ENCODE measurements around the gene ISM1.

Gene ISM1

GRCh38 chr20:13274275-13274861, 53.3 kb downstream of the ISM1 start:
- Histone ChIP-seq H3K36me3 (ENCODE audit: control insufficient read depth in 1 of 2, insufficient read depth in 2 of 2, low read length in 2 of 2) (no peaks in the 10 kb centered on the region), H3K4me1 (ENCODE audit: control insufficient read depth in 1 of 2, insufficient read depth in 2 of 2, low read length in 2 of 2) (no peaks in the 10 kb centered on the region), H3K27me3 (ENCODE audit: low read depth, low read length) (no peaks in the 10 kb centered on the region), H3K4me3 (ENCODE audit: low read depth in 1 of 2, low read length in 2 of 2) (no peak overlapping the region), H3K9me3 (ENCODE audit: control insufficient read depth in 1 of 2, low read length in 2 of 2) (no peaks in the 10 kb centered on the region), H3K27ac (ENCODE audit: low read length) (no peak overlapping the region)

GRCh38 chr20:13276945-13277541, 56.0 kb downstream of the ISM1 start:
- Histone ChIP-seq H3K4me1 (ENCODE audit: control insufficient read depth in 1 of 2, insufficient read depth in 2 of 2, low read length in 2 of 2) (no peaks in the 10 kb centered on the region), H3K27ac (ENCODE audit: low read length) (no peak overlapping the region), H3K4me3 (ENCODE audit: low read depth in 1 of 2, low read length in 2 of 2) (no peak overlapping the region), H3K36me3 (ENCODE audit: control insufficient read depth in 1 of 2, insufficient read depth in 2 of 2, low read length in 2 of 2) (no peaks in the 10 kb centered on the region), H3K27me3 (ENCODE audit: low read depth, low read length) (no peaks in the 10 kb centered on the region), H3K9me3 (ENCODE audit: control insufficient read depth in 1 of 2, low read length in 2 of 2) (no peaks in the 10 kb centered on the region)

DNA sequence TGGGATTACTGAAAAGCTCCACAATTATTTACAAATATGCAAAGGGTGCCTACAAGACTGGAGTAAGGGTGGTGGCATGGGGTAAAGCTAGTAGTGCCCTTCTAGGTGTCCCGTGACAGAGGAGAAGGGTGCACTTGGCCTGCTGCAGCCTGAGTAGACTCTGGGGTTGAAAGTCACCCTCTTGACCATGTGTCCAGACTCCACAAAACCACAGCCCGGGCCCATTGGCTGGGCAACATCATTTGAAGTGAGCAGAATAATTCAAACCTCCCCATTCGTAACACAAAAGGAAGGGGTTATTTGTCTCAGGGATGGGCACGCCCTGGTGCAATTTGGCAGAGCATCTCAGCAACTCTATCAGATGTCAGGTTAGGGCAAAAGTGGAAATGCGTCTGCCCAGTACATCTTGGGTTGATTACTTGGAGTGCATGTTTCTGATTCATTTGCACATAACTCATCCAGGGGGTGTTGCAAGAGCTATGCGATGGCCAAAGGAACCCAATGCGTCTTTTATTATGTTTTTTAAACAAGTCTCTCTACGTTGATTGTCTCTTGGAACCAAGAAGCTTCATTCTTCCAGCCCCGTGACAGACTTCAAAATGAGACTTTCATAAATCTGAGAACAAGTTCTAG, 56.7 kb downstream of the ISM1 start:
- no peaks in the 10 kb centered on the region for H3K9me3 ChIP-seq (ENCODE audit: control insufficient read depth in 1 of 2, low read length in 2 of 2)
- no peaks in the 10 kb centered on the region for H3K27me3 ChIP-seq (ENCODE audit: low read depth, low read length)
- no peaks in the 10 kb centered on the region for H3K36me3 ChIP-seq (ENCODE audit: control insufficient read depth in 1 of 2, insufficient read depth in 2 of 2, low read length in 2 of 2)
- H3K4me1 ChIP-seq (ENCODE audit: control insufficient read depth in 1 of 2, insufficient read depth in 2 of 2, low read length in 2 of 2), result no peaks in the 10 kb centered on the region
- H3K4me3 ChIP-seq (ENCODE audit: low read depth in 1 of 2, low read length in 2 of 2), result no peak overlapping the region
- H3K27ac ChIP-seq (ENCODE audit: low read length), result no peak overlapping the region

DNA sequence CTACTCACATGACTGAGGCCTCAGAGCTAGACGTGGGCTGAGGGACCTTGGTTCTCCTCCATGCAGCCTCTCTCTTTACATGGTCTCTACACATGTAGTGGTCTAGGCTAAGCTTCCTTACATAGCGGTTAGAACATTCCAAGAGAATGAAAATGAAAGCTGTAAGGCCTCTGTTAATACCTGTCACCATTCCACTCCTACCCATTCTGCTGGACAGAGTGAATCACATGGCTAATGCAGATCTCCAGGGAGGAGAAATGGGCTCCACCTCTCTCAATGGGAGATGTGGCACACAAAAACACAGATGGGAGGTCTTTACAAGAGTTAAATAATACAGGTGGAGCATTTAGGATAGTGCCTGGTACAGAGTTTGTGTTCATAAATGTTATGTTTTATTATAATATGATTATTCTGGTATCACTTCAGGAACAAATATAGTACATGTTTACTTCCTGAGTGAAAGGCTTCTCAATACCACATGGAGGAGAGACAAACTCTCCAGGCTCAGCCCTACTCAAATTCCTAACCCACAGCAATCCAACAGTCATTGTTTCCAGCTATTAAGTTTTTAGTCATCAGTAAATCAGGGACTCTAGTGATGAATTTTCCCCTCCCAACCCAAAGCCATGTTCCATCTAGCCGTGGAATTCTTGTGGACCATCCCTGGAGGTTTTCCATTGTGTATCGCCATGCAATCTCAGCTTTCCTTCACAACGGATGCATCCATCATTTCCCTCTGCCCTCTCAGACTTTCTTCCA, 57.9 kb downstream of the ISM1 start:
- H3K27ac ChIP-seq (ENCODE audit: low read length), result no peak overlapping the region
- H3K4me3 ChIP-seq (ENCODE audit: low read depth in 1 of 2, low read length in 2 of 2), result no peak overlapping the region

GRCh38 chr20:13280609-13281324, 59.7 kb downstream of the ISM1 start:
- Histone ChIP-seq H3K36me3 (ENCODE audit: control insufficient read depth in 1 of 2, insufficient read depth in 2 of 2, low read length in 2 of 2) (no peaks in the 10 kb centered on the region), H3K27ac (ENCODE audit: low read length) (no peak overlapping the region), H3K27me3 (ENCODE audit: low read depth, low read length) (no peaks in the 10 kb centered on the region), H3K4me1 (ENCODE audit: control insufficient read depth in 1 of 2, insufficient read depth in 2 of 2, low read length in 2 of 2) (no peaks in the 10 kb centered on the region), H3K4me3 (ENCODE audit: low read depth in 1 of 2, low read length in 2 of 2) (no peak overlapping the region), H3K9me3 (ENCODE audit: control insufficient read depth in 1 of 2, low read length in 2 of 2) (no peaks in the 10 kb centered on the region)

More for the DNA sequence above, 57.9 kb downstream of the ISM1 start:
- Histone ChIP-seq H3K4me1 (ENCODE audit: control insufficient read depth in 1 of 2, insufficient read depth in 2 of 2, low read length in 2 of 2) (no peaks in the 10 kb centered on the region), H3K9me3 (ENCODE audit: control insufficient read depth in 1 of 2, low read length in 2 of 2) (no peaks in the 10 kb centered on the region), H3K27me3 (ENCODE audit: low read depth, low read length) (no peaks in the 10 kb centered on the region), H3K36me3 (ENCODE audit: control insufficient read depth in 1 of 2, insufficient read depth in 2 of 2, low read length in 2 of 2) (no peaks in the 10 kb centered on the region)

GRCh38 chr20:13283869-13284829, 63.1 kb downstream of the ISM1 start:
- no peaks in the 10 kb centered on the region for H3K9me3 ChIP-seq (ENCODE audit: control insufficient read depth in 1 of 2, low read length in 2 of 2)
- H3K27me3 ChIP-seq (ENCODE audit: low read depth, low read length), result no peaks in the 10 kb centered on the region
- H3K4me3 ChIP-seq (ENCODE audit: low read depth in 1 of 2, low read length in 2 of 2), result no peak overlapping the region
- H3K27ac ChIP-seq (ENCODE audit: low read length), result no peak overlapping the region
- H3K4me1 ChIP-seq (ENCODE audit: control insufficient read depth in 1 of 2, insufficient read depth in 2 of 2, low read length in 2 of 2), result no peaks in the 10 kb centered on the region
- H3K36me3 ChIP-seq (ENCODE audit: control insufficient read depth in 1 of 2, insufficient read depth in 2 of 2, low read length in 2 of 2), result no peaks in the 10 kb centered on the region

DNA sequence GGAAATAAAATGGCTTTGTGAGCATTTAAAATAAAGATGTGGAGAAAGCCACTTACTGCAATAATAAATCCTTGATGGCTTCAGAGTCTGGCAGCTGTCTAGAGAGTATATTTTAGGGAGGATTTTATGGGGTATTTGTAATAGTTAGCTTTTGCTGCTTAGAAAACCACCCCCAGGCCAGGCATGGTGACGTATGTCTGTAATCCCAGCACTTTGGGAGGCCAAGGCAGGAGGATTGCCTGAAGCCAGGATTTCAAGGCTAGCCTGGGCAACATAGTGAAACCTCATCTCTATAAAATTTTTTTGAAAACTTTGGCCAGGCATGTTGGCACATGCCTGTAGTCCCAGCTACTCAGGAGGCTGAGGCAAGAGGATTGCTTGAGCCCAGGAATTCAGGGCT, 63.8 kb downstream of the ISM1 start:
- Histone ChIP-seq H3K27ac (ENCODE audit: low read length) (no peak overlapping the region), H3K4me1 (ENCODE audit: control insufficient read depth in 1 of 2, insufficient read depth in 2 of 2, low read length in 2 of 2) (no peaks in the 10 kb centered on the region), H3K9me3 (ENCODE audit: control insufficient read depth in 1 of 2, low read length in 2 of 2) (no peaks in the 10 kb centered on the region)

DNA sequence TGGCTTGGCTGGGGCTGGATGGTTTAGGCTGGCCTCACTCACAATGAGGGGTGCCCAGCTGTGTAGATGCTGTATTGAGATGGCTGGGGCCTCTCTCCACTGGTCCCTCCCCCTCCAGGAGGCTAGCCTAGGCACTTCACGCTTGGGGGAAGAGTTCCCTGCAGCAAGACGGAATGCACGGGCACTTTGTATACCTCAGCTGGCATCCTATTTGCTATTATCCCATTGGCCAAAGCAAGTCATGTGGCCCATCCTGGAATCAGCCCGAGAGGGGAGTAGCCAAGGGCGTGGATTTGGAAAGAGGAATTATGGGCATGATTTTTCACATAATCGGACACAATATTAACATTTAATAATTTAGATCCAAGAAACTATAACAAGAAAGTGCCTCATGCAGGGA, 64.3 kb downstream of the ISM1 start:
- H3K9me3 ChIP-seq (ENCODE audit: control insufficient read depth in 1 of 2, low read length in 2 of 2), result no peaks in the 10 kb centered on the region
- H3K36me3 ChIP-seq (ENCODE audit: control insufficient read depth in 1 of 2, insufficient read depth in 2 of 2, low read length in 2 of 2), result no peaks in the 10 kb centered on the region
- no peaks in the 10 kb centered on the region for H3K4me1 ChIP-seq (ENCODE audit: control insufficient read depth in 1 of 2, insufficient read depth in 2 of 2, low read length in 2 of 2)
- no peaks in the 10 kb centered on the region for H3K27me3 ChIP-seq (ENCODE audit: low read depth, low read length)
- no peak overlapping the region for H3K4me3 ChIP-seq (ENCODE audit: low read depth in 1 of 2, low read length in 2 of 2)
- no peak overlapping the region for H3K27ac ChIP-seq (ENCODE audit: low read length)

More for the DNA sequence above, 63.8 kb downstream of the ISM1 start:
- Histone ChIP-seq H3K27me3 (ENCODE audit: low read depth, low read length) (no peaks in the 10 kb centered on the region), H3K36me3 (ENCODE audit: control insufficient read depth in 1 of 2, insufficient read depth in 2 of 2, low read length in 2 of 2) (no peaks in the 10 kb centered on the region), H3K4me3 (ENCODE audit: low read depth in 1 of 2, low read length in 2 of 2) (no peak overlapping the region)

DNA sequence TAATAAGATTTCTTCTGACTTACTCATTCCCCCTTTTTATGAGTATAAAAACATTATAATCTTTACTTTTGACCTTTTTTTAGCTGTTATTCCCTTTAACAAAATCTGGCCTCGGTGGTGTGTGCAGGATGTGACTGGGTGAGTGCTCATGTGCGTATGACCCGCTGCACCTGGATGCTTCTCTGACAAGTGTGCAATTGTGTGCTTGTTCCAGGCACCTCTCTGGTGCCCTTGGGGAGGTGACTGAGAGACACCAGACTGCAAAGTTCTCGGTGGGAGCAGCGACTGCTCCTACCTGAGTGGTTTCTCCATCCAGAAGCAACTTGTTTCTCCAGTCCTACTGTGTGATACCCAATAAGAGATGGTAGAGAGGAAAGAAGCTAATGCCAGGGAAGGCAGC, 65.0 kb downstream of the ISM1 start:
- Histone ChIP-seq H3K4me1 (ENCODE audit: control insufficient read depth in 1 of 2, insufficient read depth in 2 of 2, low read length in 2 of 2) (no peaks in the 10 kb centered on the region), H3K9me3 (ENCODE audit: control insufficient read depth in 1 of 2, low read length in 2 of 2) (no peaks in the 10 kb centered on the region), H3K36me3 (ENCODE audit: control insufficient read depth in 1 of 2, insufficient read depth in 2 of 2, low read length in 2 of 2) (no peaks in the 10 kb centered on the region), H3K27ac (ENCODE audit: low read length) (no peak overlapping the region), H3K27me3 (ENCODE audit: low read depth, low read length) (no peaks in the 10 kb centered on the region), H3K4me3 (ENCODE audit: low read depth in 1 of 2, low read length in 2 of 2) (no peak overlapping the region)

DNA sequence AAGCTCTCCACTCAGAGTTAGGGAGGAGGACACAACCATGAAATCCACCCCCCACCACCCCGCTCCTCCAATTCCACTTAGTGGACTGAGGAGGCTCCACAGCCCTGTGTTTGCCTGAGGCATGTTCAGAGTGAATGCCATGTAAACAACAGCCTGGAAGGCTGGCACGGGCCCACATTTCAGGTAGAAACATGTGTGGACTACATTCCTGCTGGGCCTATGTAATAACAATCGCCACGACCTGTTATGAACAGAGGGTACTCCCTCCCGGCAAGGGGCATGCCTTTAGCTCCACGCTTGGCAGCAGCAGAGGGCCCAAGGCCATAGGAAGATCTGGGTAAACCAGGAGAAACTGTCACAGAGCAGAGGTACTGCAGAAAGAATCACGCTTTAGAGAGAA, 65.5 kb downstream of the ISM1 start:
- Histone ChIP-seq H3K27ac (ENCODE audit: low read length) (no peak overlapping the region), H3K4me3 (ENCODE audit: low read depth in 1 of 2, low read length in 2 of 2) (no peak overlapping the region), H3K27me3 (ENCODE audit: low read depth, low read length) (no peaks in the 10 kb centered on the region), H3K36me3 (ENCODE audit: control insufficient read depth in 1 of 2, insufficient read depth in 2 of 2, low read length in 2 of 2) (no peaks in the 10 kb centered on the region), H3K4me1 (ENCODE audit: control insufficient read depth in 1 of 2, insufficient read depth in 2 of 2, low read length in 2 of 2) (no peaks in the 10 kb centered on the region), H3K9me3 (ENCODE audit: control insufficient read depth in 1 of 2, low read length in 2 of 2) (no peaks in the 10 kb centered on the region)
